ENCODE measurements around the gene FADS6.
A peak's percentile ranks its signal among the peaks of the same experiment; 100 is the strongest.

The FADS6 gene

GRCh38 chr17:74852237-74853047, 41.0 kb downstream of the FADS6 start:
- DNase-seq, result peak; percentile 33

GRCh38 chr17:74851612-74852236, 41.7 kb downstream of the FADS6 start:
- no peak for DNase-seq

- DNase-seq, result no peak
These were observed 42.5 kb downstream of the FADS6 start for GRCh38 chr17:74850914-74851313.

- DNase-seq, result no peak
These were observed 43.1 kb downstream of the FADS6 start for GRCh38 chr17:74850310-74850709.

- no peak for DNase-seq
These were observed 44.6 kb downstream of the FADS6 start for GRCh38 chr17:74848656-74849399.

- no peak for DNase-seq
These were observed 46.8 kb downstream of the FADS6 start for GRCh38 chr17:74846621-74847020.

GRCh38 chr17:74843352-74843627, 50.1 kb downstream of the FADS6 start:
- DNase-seq, result no peak

GRCh38 chr17:74842599-74843351, 50.7 kb downstream of the FADS6 start:
- peak; percentile 54 for DNase-seq

GRCh38 chr17:74842146-74842598, 51.3 kb downstream of the FADS6 start:
- no peak for DNase-seq

GRCh38 chr17:74840989-74841666, 52.3 kb downstream of the FADS6 start:
- peak; percentile 37 for DNase-seq

GRCh38 chr17:74839990-74840852, 53.2 kb downstream of the FADS6 start:
- DNase-seq, result no peak

GRCh38 chr17:74838274-74838673, 55.2 kb downstream of the FADS6 start:
- DNase-seq, result no peak

- DNase-seq, result no peak
These were observed 56.6 kb downstream of the FADS6 start for GRCh38 chr17:74836691-74837467.

GRCh38 chr17:74836191-74836590, 57.2 kb downstream of the FADS6 start:
- DNase-seq, result no peak

- DNase-seq, result peak; percentile 4
These were observed 59.7 kb downstream of the FADS6 start for GRCh38 chr17:74833501-74834377.

- no peak for DNase-seq
These were observed 61.0 kb downstream of the FADS6 start for GRCh38 chr17:74832421-74832820.

GRCh38 chr17:74831444-74832146, 61.8 kb downstream of the FADS6 start:
- DNase-seq, result no peak

GRCh38 chr17:74830861-74831260, 62.6 kb downstream of the FADS6 start:
- DNase-seq, result no peak

GRCh38 chr17:74827800-74828199, 65.6 kb downstream of the FADS6 start:
- DNase-seq, result no peak
